Stomach (tissue), 4 donors: ENCODE measurements around the gene TSPAN12.

ENCODE experiments used
- POLR2A ChIP-seq, 4 donors: fragments of 450-650 bp; IDR thresholded peaks; one replicate each; pipeline ENCODE4 v1.6.1; 2016; ENCODE audit warnings: antibody characterized with exemption in 4 of 4, control low read depth in 2 of 4, mild to moderate bottlenecking in 1 of 4, moderate library complexity in 1 of 4
- POLR2AphosphoS5 ChIP-seq, 3 donors: sonication (generic); formaldehyde crosslinking; IDR thresholded peaks; one replicate each; pipeline ENCODE4 v1.6.1; 2016; ENCODE audit warnings: antibody characterized with exemption in 3 of 3
- TF ChIP-seq, protein P1 (sequence below), 7 experiments: fragments of 450-650 bp in 4 of 7; fragments of 200-600 bp in 3 of 7; sonication (generic) in 3 of 7; IDR thresholded peaks; one replicate each; pipeline ENCODE4 v1.5.1; 2016 to 2019; ENCODE audit warnings: antibody characterized with exemption in 7 of 7, control low read depth in 2 of 7, mild to moderate bottlenecking in 1 of 7

DNA sequence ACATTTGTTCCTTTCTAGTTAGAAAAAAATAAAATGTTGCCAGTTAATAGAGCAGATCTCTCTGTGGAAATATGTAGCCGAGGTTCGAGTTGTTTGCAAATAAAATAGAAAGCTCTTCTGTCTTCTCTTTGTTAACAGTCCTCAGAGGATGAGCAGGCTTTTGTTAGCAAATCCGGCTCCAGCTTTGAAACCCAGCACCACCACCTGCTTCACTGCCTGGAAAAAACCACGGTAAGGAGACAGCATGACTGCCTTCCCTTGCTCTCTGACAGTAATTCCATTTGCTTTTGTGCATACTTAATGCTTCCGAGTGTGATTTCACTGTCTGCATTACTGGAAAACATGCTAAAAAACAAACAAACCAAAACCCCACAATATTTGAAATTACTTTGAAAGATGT lies 115.6 kb downstream of the TSPAN12 start:
- TF ChIP-seq, protein P1, sequence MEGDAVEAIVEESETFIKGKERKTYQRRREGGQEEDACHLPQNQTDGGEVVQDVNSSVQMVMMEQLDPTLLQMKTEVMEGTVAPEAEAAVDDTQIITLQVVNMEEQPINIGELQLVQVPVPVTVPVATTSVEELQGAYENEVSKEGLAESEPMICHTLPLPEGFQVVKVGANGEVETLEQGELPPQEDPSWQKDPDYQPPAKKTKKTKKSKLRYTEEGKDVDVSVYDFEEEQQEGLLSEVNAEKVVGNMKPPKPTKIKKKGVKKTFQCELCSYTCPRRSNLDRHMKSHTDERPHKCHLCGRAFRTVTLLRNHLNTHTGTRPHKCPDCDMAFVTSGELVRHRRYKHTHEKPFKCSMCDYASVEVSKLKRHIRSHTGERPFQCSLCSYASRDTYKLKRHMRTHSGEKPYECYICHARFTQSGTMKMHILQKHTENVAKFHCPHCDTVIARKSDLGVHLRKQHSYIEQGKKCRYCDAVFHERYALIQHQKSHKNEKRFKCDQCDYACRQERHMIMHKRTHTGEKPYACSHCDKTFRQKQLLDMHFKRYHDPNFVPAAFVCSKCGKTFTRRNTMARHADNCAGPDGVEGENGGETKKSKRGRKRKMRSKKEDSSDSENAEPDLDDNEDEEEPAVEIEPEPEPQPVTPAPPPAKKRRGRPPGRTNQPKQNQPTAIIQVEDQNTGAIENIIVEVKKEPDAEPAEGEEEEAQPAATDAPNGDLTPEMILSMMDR (IDR thresholded peaks at IDR 0.05): no peak
- TF ChIP-seq POLR2AphosphoS5 (IDR thresholded peaks at IDR 0.05) (no peak), POLR2A (IDR thresholded peaks at IDR 0.05) (no peak)
